Smooth muscle cell (in vitro differentiated cells): Measurements from ENCODE around the gene EPRS1. TPM values are rescaled to one million over a fixed set of nuclear protein-coding genes. Genes with fewer than 3 reads are reported as not detected.
"Not testable (repeated sequence)": the region's sequence is repeated elsewhere in the genome, so short reads cannot be mapped to it uniquely, and the experiment has no call there.

Source experiments
- DNase-seq: peaks from one replicate; lab custom pipeline; 2025; ENCODE audit not compliant: unreplicated experiment; lab: John Stamatoyannopoulos, UW
- H2AFZ ChIP-seq: fragments of 200-600 bp; sonication (generic); 2 replicates; pipeline ENCODE4 v1.6.0; 2016; ENCODE audit warnings: antibody characterized with exemption, low read depth, mild to moderate bottlenecking
- H3F3A ChIP-seq: fragments of 200-600 bp; sonication (generic); 2 replicates; pipeline ENCODE4 v1.6.0; 2017; ENCODE audit warnings: antibody characterized with exemption, low read depth
- H3K27ac ChIP-seq: fragments of 200-600 bp; sonication (generic); 2 replicates; pipeline ENCODE4 v1.5.1; 2016; ENCODE audit warnings: low read depth, mild to moderate bottlenecking
- H3K27me3 ChIP-seq: fragments of 200-600 bp; sonication (generic); 2 replicates; pipeline ENCODE4 v1.6.1; 2016; ENCODE audit warnings: low read depth, mild to moderate bottlenecking
- H3K36me3 ChIP-seq: fragments of 200-600 bp; sonication (generic); 2 replicates; pipeline ENCODE4 v1.5.1; 2016; ENCODE audit warnings: low read depth
- H3K4me1 ChIP-seq: fragments of 200-600 bp; sonication (generic); 2 replicates; pipeline ENCODE4 v1.5.1; 2016; ENCODE audit warnings: low read depth
- H3K4me2 ChIP-seq: fragments of 200-600 bp; sonication (generic); 2 replicates; pipeline ENCODE4 v1.6.0; 2016; ENCODE audit warnings: mild to moderate bottlenecking
- H3K4me3 ChIP-seq: fragments of 200-600 bp; sonication (generic); 2 replicates; pipeline ENCODE4 v1.5.1; 2016; ENCODE audit warnings: mild to moderate bottlenecking
- H3K79me2 ChIP-seq: fragments of 200-600 bp; sonication (generic); 2 replicates; pipeline ENCODE4 v1.6.0; 2016; ENCODE audit warnings: low read depth, mild to moderate bottlenecking
- H3K9ac ChIP-seq: fragments of 200-600 bp; sonication (generic); 2 replicates; pipeline ENCODE4 v1.6.0; 2016; ENCODE audit warnings: low read depth
- H3K9me3 ChIP-seq: fragments of 200-600 bp; sonication (generic); replicated peaks from 2 replicates; pipeline ENCODE4 v1.5.1; 2016; ENCODE audit warnings: low read depth
- H4K20me1 ChIP-seq: fragments of 200-600 bp; sonication (generic); 2 replicates; pipeline ENCODE4 v1.6.0; 2016; ENCODE audit warnings: low read depth
- WGBS: methylation state at CpG from one replicate; pipeline ENCODE4 v1.1.7; 2016; ENCODE audit warnings: low lambda C conversion rate; 5-methylcytosine and 5-hydroxymethylcytosine counted together
- polyA plus RNA-seq: library from polyadenylated mRNA; unstranded; fragments of >200 nt; fragmentation: Nextera tagmentation; extraction: Ambion mirVana; gene quantifications from 2 replicates; pipeline ENCODE4 v1.2.1, GENCODE V29; 2016
- total RNA-seq: library from RNA; depleted of rRNA; stranded (reverse); fragments of >200 nt; gene quantifications from 2 replicates; pipeline ENCODE4 v1.2.3, GENCODE V29; 2014
- TF ChIP-seq, protein P1 (sequence below): fragments of 200-600 bp; sonication (generic); IDR thresholded peaks from 2 replicates; pipeline ENCODE4 v1.5.1; 2017; ENCODE audit warnings: borderline replicate concordance, mild to moderate bottlenecking, antibody characterized with exemption; ENCODE audit not compliant: insufficient read depth, poor library complexity, severe bottlenecking

EPRS1 gene
- total and polyA plus RNA-seq, 2 experiments from 2014 or later: 40.2 to 79.4 TPM

DNA sequence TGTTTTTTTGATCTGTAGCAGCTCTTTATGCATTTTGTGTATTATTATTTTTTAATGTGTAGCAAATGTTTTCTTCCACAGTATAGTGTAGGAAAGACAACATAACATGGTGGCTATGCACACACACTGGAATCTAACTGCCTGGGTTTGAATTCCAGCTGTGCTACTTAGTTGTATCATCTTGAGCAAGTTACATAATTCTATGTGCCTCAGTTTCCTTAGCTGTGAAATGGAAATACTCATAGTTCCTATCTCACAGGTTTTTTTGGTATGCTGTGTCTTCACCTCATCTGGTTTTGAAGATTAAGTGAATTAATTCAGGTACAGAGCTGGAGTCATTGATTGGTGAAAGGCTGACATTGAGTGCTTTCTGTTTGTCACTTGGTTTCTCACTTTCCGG lies 46.4 kb upstream of the EPRS1 start:
- no peaks in the 10 kb centered on the region for H3F3A ChIP-seq
- peaks cover 10% of the 10 kb centered on the region for H3K4me1 ChIP-seq
- no peak overlapping the region for H3K4me2 ChIP-seq
- peaks cover 2% of the 10 kb centered on the region for H3K36me3 ChIP-seq
- peaks cover 25% of the 10 kb centered on the region for H3K79me2 ChIP-seq
- no peak overlapping the region for H3K4me3 ChIP-seq
- peak overlapping the region; percentile 91 for H2AFZ ChIP-seq
- H4K20me1 ChIP-seq: peaks cover 6% of the 10 kb centered on the region
- DNase-seq: no peak
- TF ChIP-seq, protein P1, sequence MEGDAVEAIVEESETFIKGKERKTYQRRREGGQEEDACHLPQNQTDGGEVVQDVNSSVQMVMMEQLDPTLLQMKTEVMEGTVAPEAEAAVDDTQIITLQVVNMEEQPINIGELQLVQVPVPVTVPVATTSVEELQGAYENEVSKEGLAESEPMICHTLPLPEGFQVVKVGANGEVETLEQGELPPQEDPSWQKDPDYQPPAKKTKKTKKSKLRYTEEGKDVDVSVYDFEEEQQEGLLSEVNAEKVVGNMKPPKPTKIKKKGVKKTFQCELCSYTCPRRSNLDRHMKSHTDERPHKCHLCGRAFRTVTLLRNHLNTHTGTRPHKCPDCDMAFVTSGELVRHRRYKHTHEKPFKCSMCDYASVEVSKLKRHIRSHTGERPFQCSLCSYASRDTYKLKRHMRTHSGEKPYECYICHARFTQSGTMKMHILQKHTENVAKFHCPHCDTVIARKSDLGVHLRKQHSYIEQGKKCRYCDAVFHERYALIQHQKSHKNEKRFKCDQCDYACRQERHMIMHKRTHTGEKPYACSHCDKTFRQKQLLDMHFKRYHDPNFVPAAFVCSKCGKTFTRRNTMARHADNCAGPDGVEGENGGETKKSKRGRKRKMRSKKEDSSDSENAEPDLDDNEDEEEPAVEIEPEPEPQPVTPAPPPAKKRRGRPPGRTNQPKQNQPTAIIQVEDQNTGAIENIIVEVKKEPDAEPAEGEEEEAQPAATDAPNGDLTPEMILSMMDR: no peak
- H3K27me3 ChIP-seq: no peaks in the 10 kb centered on the region
- no peak overlapping the region for H3K27ac ChIP-seq
- WGBS: 100% methylated on average over 1 of the region's 1 CpG
- no peak overlapping the region for H3K9ac ChIP-seq
- H3K9me3 ChIP-seq: no peaks in the 10 kb centered on the region

DNA sequence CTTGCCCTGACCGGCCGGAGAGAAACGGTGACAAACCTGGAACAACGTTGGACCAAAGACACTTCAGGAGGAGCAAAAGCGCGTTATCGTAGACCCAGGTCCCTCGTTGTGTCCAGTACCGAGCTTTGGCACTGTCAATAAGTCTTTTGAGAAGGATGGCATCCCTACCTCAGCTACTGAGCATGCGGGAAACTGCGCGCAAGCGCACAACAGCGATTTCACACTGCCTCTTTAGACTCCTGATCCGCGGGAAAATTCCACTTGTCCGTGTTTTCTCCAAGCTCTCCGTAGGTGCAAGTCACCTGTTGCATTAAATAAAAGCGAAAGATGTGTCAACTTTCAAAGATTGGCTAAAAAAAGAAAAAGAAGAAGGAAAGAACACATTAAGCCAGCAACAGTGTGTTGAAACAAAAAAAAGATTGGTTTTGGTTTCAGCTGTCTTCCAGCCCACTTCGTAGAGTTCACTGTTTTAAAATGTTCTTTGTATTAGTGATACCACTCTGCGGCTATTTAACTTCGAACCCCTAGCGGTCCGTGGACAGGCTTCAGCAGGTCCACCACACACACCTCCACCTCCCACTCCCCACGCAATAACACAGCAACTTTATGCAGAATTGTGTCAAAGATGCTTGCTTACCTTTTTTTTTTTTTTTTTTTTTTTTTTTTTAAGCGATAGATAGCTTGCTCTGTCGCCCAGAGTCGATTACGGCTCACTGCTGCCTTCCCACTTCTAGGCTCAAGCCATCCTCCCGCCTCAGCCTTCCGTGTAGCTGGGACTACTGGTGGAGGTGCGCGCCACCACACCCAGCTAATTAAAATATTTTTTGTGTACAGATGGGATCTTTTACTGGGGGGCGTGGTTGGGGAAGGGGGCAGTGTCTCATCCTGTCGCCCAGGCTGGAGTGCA lies 43.6 kb upstream of the EPRS1 start, which contains the start of gene BPNT1:
Gene BPNT1, minus strand, starts transcription at position 139 of the 907 bp plus-strand sequence. CDS start 9,942 bp downstream, outside the sequence.
- Histone ChIP-seq H2AFZ (peak within 1 kb of the TSS; percentile 88), H3F3A (no peaks in the 10 kb centered on the region), H3K36me3 (no peaks in the 10 kb centered on the region), H3K27ac (no peak within 1 kb of the TSS), H3K27me3 (no peaks in the 10 kb centered on the region), H4K20me1 (peaks cover 6% of the 10 kb centered on the region), H3K9me3 (no peaks in the 10 kb centered on the region), H3K9ac (peak within 1 kb of the TSS; percentile 24), H3K79me2 (peaks cover 23% of the 10 kb centered on the region), H3K4me1 (peaks cover 3% of the 10 kb centered on the region), H3K4me2 (peak within 1 kb of the TSS; percentile 89), H3K4me3 (peak within 1 kb of the TSS; percentile 63)
- DNase-seq: peak; percentile 58
- 6% methylated on average over 35 of the region's 35 CpGs for WGBS
- TF ChIP-seq, protein P1: no peak

DNA sequence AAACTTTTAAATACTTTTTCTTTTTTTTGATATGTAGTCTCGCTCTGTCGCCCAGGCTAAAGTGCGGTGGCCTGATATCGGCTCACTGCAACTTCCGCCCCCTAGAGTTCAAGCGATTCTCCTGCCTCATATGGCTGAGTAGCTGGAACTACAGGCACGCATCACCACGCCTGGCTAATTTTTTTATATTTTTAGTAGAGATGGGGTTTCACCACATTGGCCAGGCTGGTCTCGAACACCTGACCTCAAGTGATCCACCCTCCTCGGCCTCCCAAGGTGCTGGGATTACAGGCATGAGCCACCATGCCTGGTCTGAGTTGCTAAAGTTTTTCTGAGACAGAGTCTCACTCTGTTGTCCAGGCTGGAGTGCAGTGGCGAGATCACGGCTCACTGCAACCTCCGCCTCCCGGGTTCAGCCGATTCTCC lies 40.0 kb upstream of the EPRS1 start:
- H3F3A ChIP-seq, H4K20me1 ChIP-seq, H3K4me1 ChIP-seq, H3K4me2 ChIP-seq, H2AFZ ChIP-seq, H3K9me3 ChIP-seq, H3K27ac ChIP-seq, H3K36me3 ChIP-seq, DNase-seq, H3K27me3 ChIP-seq, H3K4me3 ChIP-seq, H3K9ac ChIP-seq: not testable (repeated sequence)
- 82% methylated on average over 15 of the region's 15 CpGs for whole genome bisulfite sequencing
- TF ChIP-seq, protein P1: peak; percentile 17
- peaks cover 26% of the 10 kb centered on the region for H3K79me2 ChIP-seq
